ENCODE results near the gene ZNF385D.

Gene ZNF385D

GRCh38 chr3:21484057-21484827 lies 266.8 kb downstream of the ZNF385D start:
- Histone ChIP-seq H3K36me3 (ENCODE audit: low read depth) (no peaks in the 10 kb centered on the region), H3K9me3 (ENCODE audit: severe bottlenecking) (no peaks in the 10 kb centered on the region), H3K4me1 (ENCODE audit: insufficient read depth, poor library complexity, severe bottlenecking) (no peaks in the 10 kb centered on the region), H3K27ac (ENCODE audit: poor library complexity, severe bottlenecking) (no peak overlapping the region), H3K27me3 (ENCODE audit: insufficient read depth, poor library complexity, severe bottlenecking) (no peaks in the 10 kb centered on the region), H3K4me3 (ENCODE audit: severe bottlenecking) (no peak overlapping the region)
- DNase-seq (ENCODE audit: low spot score) (no peak), ATAC-seq (ENCODE audit: low read depth) (peak; percentile 49; the same call in 1 of the 3 replicates)
- peak; percentile 67 for TF ChIP-seq CTCF (IDR thresholded peaks at IDR 0.05; ENCODE audit: poor library complexity, severe bottlenecking)

GRCh38 chr3:21481991-21482390 lies 269.0 kb downstream of the ZNF385D start:
- no peak overlapping the region for H3K27ac ChIP-seq (ENCODE audit: poor library complexity, severe bottlenecking)
- H3K9me3 ChIP-seq (ENCODE audit: severe bottlenecking), result no peaks in the 10 kb centered on the region
- no peak for ATAC-seq (ENCODE audit: low read depth)
- no peaks in the 10 kb centered on the region for H3K36me3 ChIP-seq (ENCODE audit: low read depth)
- no peak overlapping the region for H3K4me3 ChIP-seq (ENCODE audit: severe bottlenecking)
- H3K4me1 ChIP-seq (ENCODE audit: insufficient read depth, poor library complexity, severe bottlenecking), result no peaks in the 10 kb centered on the region
- H3K27me3 ChIP-seq (ENCODE audit: insufficient read depth, poor library complexity, severe bottlenecking), result no peaks in the 10 kb centered on the region
- no peak for DNase-seq (ENCODE audit: low spot score)
- no peak for TF ChIP-seq CTCF (IDR thresholded peaks at IDR 0.05; ENCODE audit: poor library complexity, severe bottlenecking)

DNA sequence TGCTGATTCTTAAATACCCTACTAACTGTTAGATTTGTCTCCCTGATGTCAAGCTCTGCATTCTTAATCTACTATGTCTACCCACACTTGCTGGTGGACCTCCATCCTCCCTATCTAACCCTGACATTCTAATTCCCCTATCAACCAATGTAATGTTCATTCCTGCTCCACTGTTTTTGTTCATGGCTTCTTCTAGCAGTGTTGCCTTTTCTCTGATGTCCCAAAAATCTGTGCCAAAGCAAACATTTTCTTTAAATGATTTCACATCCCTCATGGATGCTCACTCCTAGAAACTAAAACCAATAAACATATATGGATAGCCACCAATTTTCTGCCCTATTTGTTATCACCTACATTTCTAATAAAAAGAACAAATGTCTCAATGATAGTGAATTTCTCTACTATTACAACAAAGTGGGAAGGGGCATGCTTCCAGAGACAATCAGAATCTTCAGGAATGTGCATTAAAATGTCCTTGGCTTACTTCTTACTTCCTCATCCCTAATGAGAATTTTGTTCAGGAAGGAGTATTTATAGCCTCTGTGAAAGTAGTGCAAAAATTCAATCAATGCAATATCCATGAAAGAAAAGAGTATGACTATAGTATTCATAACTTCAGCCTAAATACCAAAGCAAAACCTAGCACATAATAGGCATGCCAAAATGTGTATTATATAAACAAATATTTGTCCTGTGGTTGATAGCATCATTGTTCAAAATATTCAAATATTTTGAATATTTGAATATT lies 273.3 kb downstream of the ZNF385D start:
- no peaks in the 10 kb centered on the region for H3K27me3 ChIP-seq (ENCODE audit: insufficient read depth, poor library complexity, severe bottlenecking)
- H3K27ac ChIP-seq (ENCODE audit: poor library complexity, severe bottlenecking), result no peak overlapping the region
- TF ChIP-seq CTCF (IDR thresholded peaks at IDR 0.05; ENCODE audit: poor library complexity, severe bottlenecking), result no peak
- no peaks in the 10 kb centered on the region for H3K36me3 ChIP-seq (ENCODE audit: low read depth)
- no peak for ATAC-seq (ENCODE audit: low read depth)
- no peaks in the 10 kb centered on the region for H3K4me1 ChIP-seq (ENCODE audit: insufficient read depth, poor library complexity, severe bottlenecking)
- H3K9me3 ChIP-seq (ENCODE audit: severe bottlenecking), result no peaks in the 10 kb centered on the region
- H3K4me3 ChIP-seq (ENCODE audit: severe bottlenecking), result no peak overlapping the region
- no peak for DNase-seq (ENCODE audit: low spot score)

DNA sequence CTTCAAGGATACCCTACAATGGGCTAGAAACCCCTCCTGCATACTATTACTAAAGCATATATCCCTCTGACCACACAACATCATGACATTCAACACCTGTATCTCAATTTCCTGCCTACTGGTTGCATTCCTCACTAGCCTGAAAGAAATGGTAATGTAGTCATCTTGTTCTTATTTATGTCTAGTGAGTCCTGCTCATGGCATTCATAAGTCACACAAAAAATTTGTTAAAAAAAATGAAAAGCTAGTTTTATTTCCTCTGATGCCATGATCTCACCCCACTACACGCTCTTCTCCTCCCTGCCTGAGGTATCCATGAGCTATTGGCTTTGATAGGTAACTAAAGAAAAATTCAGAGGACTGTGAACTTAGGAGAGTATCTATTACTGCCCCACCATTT lies 284.5 kb downstream of the ZNF385D start:
- H3K4me1 ChIP-seq (ENCODE audit: insufficient read depth, poor library complexity, severe bottlenecking), result no peaks in the 10 kb centered on the region
- no peak for TF ChIP-seq CTCF (IDR thresholded peaks at IDR 0.05; ENCODE audit: poor library complexity, severe bottlenecking)
- H3K36me3 ChIP-seq (ENCODE audit: low read depth), result no peaks in the 10 kb centered on the region
- ATAC-seq (ENCODE audit: low read depth) (no peak), DNase-seq (ENCODE audit: low spot score) (no peak)
- no peaks in the 10 kb centered on the region for H3K9me3 ChIP-seq (ENCODE audit: severe bottlenecking)
- H3K27ac ChIP-seq (ENCODE audit: poor library complexity, severe bottlenecking), result no peak overlapping the region
- H3K4me3 ChIP-seq (ENCODE audit: severe bottlenecking), result no peak overlapping the region
- no peaks in the 10 kb centered on the region for H3K27me3 ChIP-seq (ENCODE audit: insufficient read depth, poor library complexity, severe bottlenecking)

- Histone ChIP-seq H3K27me3 (ENCODE audit: insufficient read depth, poor library complexity, severe bottlenecking) (no peaks in the 10 kb centered on the region), H3K4me1 (ENCODE audit: insufficient read depth, poor library complexity, severe bottlenecking) (no peaks in the 10 kb centered on the region), H3K27ac (ENCODE audit: poor library complexity, severe bottlenecking) (no peak overlapping the region), H3K9me3 (ENCODE audit: severe bottlenecking) (no peaks in the 10 kb centered on the region), H3K4me3 (ENCODE audit: severe bottlenecking) (no peak overlapping the region), H3K36me3 (ENCODE audit: low read depth) (no peaks in the 10 kb centered on the region)
- TF ChIP-seq CTCF (IDR thresholded peaks at IDR 0.05; ENCODE audit: poor library complexity, severe bottlenecking), result no peak
- ATAC-seq (ENCODE audit: low read depth) (no peak), DNase-seq (ENCODE audit: low spot score) (no peak)
Measured at GRCh38 chr3:21464746-21465145, 286.3 kb downstream of the ZNF385D start.
